Gastrocnemius medialis (tissue), 4 donors: ENCODE measurements around the gene SP100.

Experiments
- CTCF ChIP-seq, 5 experiments: fragments of 450-650 bp in 3 of 5; fragments of 200-600 bp in 2 of 5; sonication (generic) in 2 of 5; IDR thresholded peaks in 4 of 5; conservative IDR thresholded peaks in 1 of 5; 1 replicate in 4 of 5; 2 replicates in 1 of 5; pipeline ENCODE4 v1.5.1; 2016 to 2019; ENCODE audit warnings: antibody characterized with exemption in 5 of 5, mild to moderate bottlenecking in 3 of 5, moderate library complexity in 3 of 5
- POLR2A ChIP-seq, 2 donors: fragments of 450-650 bp; IDR thresholded peaks; one replicate each; pipeline ENCODE4 v1.6.1; 2017; ENCODE audit warnings: antibody characterized with exemption in 2 of 2, mild to moderate bottlenecking in 2 of 2, moderate library complexity in 2 of 2

- TF ChIP-seq CTCF (IDR thresholded peaks at IDR 0.05 in 4 of 5, conservative IDR thresholded peaks at IDR 0.05 in 1 of 5) (no peak), POLR2A (IDR thresholded peaks at IDR 0.05) (no peak)
Measured at GRCh38 chr2:230439590-230439989, 23.6 kb downstream of the SP100 start.
